NB4 (cell line): ENCODE data around the gene ATP10A.

Experiments used
- DNase-seq: peaks from one replicate; pipeline ENCODE4 v3.0.0; 2010; ENCODE audit warnings: low read depth
- H3K4me3 ChIP-seq: one replicate; pipeline ENCODE4 v1.5.1; 2011; ENCODE audit warnings: mild to moderate bottlenecking, low read depth, low read length, moderate library complexity
- MYC ChIP-seq: IDR thresholded peaks from 2 replicates; pipeline ENCODE4 v1.6.1; 2011; ENCODE audit warnings: low read depth, low read length
- POLR2A ChIP-seq: IDR thresholded peaks from 2 replicates; pipeline ENCODE4 v1.6.1; 2011; ENCODE audit warnings: mild to moderate bottlenecking; ENCODE audit not compliant: insufficient read length; ENCODE audit errors: extremely low read depth
- TF ChIP-seq, protein P1 (sequence below): IDR thresholded peaks from 2 replicates; pipeline ENCODE4 v1.6.1; 2011; ENCODE audit warnings: low read depth, low read length
- TF ChIP-seq, protein P2 (sequence below): IDR thresholded peaks from one replicate; pipeline ENCODE4 v1.5.1; 2012; ENCODE audit warnings: low read depth, low read length

ATP10A gene

DNA sequence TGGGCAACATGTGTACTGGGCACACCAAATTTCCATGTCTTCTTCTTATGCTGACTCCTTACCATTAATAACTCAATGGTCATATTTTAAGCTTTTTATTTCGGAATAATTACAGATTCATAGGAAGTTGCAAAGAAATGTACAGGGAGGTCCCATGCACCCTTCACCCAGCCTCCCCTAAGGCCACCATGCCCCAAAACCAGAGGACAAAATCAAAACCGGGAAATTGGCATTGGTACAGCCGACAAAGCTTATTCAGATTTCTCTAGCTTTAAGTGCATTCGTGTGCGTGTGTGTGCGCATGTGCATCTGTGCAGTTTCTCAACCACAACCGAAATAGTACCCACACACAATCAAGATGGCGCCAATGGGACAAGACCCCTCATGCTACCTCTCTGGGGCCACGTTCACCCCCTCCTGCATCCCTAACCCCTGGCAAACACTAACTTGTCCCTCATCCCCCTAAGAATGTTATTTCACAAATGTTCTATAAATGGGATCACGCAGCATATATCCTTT is 23.4 kb downstream of the ATP10A start:
- TF ChIP-seq, protein P1, sequence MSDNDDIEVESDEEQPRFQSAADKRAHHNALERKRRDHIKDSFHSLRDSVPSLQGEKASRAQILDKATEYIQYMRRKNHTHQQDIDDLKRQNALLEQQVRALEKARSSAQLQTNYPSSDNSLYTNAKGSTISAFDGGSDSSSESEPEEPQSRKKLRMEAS = no peak
- TF ChIP-seq MYC (no peak), POLR2A (no peak)
- TF ChIP-seq, protein P2, sequence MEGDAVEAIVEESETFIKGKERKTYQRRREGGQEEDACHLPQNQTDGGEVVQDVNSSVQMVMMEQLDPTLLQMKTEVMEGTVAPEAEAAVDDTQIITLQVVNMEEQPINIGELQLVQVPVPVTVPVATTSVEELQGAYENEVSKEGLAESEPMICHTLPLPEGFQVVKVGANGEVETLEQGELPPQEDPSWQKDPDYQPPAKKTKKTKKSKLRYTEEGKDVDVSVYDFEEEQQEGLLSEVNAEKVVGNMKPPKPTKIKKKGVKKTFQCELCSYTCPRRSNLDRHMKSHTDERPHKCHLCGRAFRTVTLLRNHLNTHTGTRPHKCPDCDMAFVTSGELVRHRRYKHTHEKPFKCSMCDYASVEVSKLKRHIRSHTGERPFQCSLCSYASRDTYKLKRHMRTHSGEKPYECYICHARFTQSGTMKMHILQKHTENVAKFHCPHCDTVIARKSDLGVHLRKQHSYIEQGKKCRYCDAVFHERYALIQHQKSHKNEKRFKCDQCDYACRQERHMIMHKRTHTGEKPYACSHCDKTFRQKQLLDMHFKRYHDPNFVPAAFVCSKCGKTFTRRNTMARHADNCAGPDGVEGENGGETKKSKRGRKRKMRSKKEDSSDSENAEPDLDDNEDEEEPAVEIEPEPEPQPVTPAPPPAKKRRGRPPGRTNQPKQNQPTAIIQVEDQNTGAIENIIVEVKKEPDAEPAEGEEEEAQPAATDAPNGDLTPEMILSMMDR = no peak
- DNase-seq = no peak
- H3K4me3 ChIP-seq = no peak overlapping the region

DNA sequence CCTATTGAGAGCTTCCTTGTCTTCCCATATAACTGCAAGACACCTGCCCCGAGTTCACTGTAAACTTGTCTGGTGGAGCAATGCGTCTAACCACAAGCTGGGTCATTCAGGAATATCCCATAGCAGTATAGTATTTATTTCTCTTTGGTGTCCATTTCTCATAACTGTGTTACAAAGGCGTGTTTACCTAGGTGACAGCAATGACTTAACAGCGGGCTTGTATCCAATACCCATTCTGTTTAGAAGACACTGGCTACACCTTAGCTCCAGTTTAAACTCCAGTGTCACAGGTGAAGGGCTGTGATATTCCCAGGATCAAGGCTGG is 24.3 kb downstream of the ATP10A start:
- H3K4me3 ChIP-seq = no peak overlapping the region
- TF ChIP-seq, protein P2 = no peak
- TF ChIP-seq, protein P1 = no peak
- no peak for TF ChIP-seq POLR2A
- no peak for TF ChIP-seq MYC
- DNase-seq = no peak

DNA sequence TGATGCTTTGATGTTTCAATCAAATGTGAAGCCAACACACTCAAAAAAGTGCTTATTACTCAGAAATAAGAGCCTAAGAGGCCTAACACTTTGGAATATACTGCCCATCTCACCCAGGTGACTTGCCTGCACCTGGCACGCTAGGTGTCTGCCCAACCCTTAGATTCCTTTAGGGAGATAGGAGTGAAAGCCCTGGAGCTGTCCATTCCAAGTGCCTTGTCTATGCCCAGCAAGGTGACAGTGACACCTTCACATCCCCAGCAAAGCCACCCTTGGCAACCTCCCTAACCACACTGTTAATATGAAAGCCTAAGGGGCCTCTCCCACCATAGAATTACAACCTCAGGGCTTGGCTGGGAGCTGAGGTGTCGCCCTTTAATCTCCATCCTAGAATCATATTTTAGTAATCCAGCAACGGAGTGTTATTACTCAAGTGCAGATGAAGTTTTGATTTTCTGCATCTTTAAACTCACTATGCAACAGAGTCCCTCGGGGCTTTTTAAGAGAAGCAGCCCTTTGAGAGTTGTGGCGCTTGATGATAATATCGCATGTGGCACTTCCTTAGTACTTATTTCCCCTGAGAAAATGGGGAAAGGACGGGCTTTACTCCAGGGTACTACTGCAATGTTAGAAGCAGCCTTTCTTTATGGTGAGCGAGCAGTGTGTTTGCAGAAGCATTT is 24.8 kb downstream of the ATP10A start:
- peak; percentile 65 for DNase-seq
- TF ChIP-seq POLR2A (no peak), MYC (no peak)
- TF ChIP-seq, protein P1 = no peak
- TF ChIP-seq, protein P2 = no peak
- H3K4me3 ChIP-seq = no peak overlapping the region

DNA sequence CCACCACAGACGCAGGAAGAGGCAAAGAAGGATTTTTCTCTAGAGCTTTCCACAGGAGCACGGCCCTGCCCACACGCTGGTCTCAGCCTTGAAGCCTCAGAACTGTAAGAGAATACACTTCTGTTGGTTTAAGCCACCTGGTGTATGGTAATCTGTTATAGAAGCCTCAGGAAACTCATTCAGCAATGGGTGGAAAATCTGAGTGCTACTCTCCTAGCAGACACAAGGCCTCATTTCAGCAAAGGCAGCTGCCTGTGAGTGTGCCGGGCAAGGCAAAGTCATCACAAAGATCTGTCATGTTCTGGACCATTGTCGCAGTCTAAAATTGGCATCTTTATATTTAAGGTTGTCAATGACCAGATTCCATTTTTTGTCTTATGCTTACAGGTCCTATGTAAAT is 31.0 kb downstream of the ATP10A start:
- TF ChIP-seq, protein P1 = no peak
- TF ChIP-seq MYC = no peak
- TF ChIP-seq POLR2A = no peak
- TF ChIP-seq, protein P2 = no peak
- no peak overlapping the region for H3K4me3 ChIP-seq
- DNase-seq = no peak

DNA sequence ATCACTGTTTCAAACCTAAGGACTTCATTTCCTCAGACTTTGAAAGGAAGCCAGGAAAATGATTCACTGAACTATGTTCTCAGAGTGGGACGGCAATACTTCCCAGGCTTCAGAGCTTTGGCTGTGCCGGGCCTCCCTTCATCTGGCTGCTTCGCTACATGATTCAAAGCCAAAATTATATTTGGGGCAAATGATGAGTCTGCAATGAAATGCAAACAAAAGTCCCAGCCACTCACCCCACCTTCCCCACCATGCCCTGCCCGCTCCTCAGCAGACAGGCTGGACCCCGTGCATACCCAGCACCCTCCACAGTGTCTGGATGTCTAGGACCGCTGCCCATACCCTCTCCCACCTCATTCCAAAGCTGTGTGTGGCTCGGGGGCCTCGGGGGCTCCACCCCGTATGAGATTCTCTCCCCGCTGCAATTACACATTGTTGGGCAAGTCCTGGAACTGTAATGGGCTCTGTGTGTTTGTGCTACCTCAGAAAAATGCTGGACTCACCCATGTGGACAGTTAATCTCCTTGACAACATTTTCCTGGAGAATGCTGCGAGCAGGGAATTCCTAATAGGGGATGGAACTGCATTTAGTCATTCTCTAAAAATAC is 32.2 kb downstream of the ATP10A start:
- TF ChIP-seq POLR2A = no peak
- TF ChIP-seq MYC = no peak
- TF ChIP-seq, protein P2 = no peak
- TF ChIP-seq, protein P1 = no peak
- DNase-seq = no peak
- no peak overlapping the region for H3K4me3 ChIP-seq
